Liver (tissue), 9 donors: ENCODE results near the gene BAMBI. TPM values are rescaled to one million over a fixed set of nuclear protein-coding genes. Genes with fewer than 3 reads are reported as not detected.

Source experiments
- DNase-seq: peaks from one replicate; pipeline ENCODE4 v3.0.0-alpha.2; 2017; ENCODE audit warnings: low spot score
- H3K27ac ChIP-seq, 2 donors: one replicate each; pipeline ENCODE4 v1.7.0; 2013; ENCODE audit warnings: inconsistent platforms in 2 of 2, low read length in 2 of 2, control low read depth in 1 of 2, low read depth in 1 of 2, mild to moderate bottlenecking in 1 of 2
- H3K27me3 ChIP-seq, 4 donors: one replicate each; pipeline versions ENCODE4 v1.6.1 to v1.7.0; 2013; ENCODE audit warnings: low read length in 3 of 4, inconsistent platforms in 1 of 4, mild to moderate bottlenecking in 1 of 4, moderate library complexity in 1 of 4; ENCODE audit not compliant: control insufficient read depth in 4 of 4, insufficient read depth in 4 of 4
- H3K36me3 ChIP-seq, 4 donors: one replicate each; pipeline versions ENCODE4 v1.6.1 to v1.7.0; 2013; ENCODE audit warnings: low read length in 3 of 4, mild to moderate bottlenecking in 3 of 4, low read depth in 1 of 4, moderate library complexity in 1 of 4; ENCODE audit not compliant: control insufficient read depth in 4 of 4, insufficient read depth in 3 of 4
- H3K4me1 ChIP-seq, 4 donors: one replicate each; pipeline versions ENCODE4 v1.6.1 to v1.7.0; 2013; ENCODE audit warnings: low read length in 3 of 4, mild to moderate bottlenecking in 3 of 4, moderate library complexity in 1 of 4; ENCODE audit not compliant: control insufficient read depth in 4 of 4, insufficient read depth in 4 of 4
- H3K4me3 ChIP-seq, 3 donors: one replicate each; pipeline versions ENCODE4 v1.6.1 to v1.7.0; 2013; ENCODE audit warnings: low read length in 3 of 3, control low read depth in 1 of 3, low read depth in 1 of 3, mild to moderate bottlenecking in 1 of 3
- H3K9ac ChIP-seq, 2 donors: one replicate each; pipeline ENCODE4 v1.7.0; 2013; ENCODE audit warnings: low read length in 2 of 2, mild to moderate bottlenecking in 2 of 2, moderate library complexity in 2 of 2, control low read depth in 1 of 2, low read depth in 1 of 2
- H3K9me3 ChIP-seq, 4 donors: one replicate each; pipeline versions ENCODE4 v1.6.1 to v1.7.0; 2013; ENCODE audit warnings: low read length in 3 of 4; ENCODE audit not compliant: control insufficient read depth in 4 of 4
- EGR1 ChIP-seq, 2 donors: IDR thresholded peaks; 2 replicates each; pipeline ENCODE4 v1.6.1; 2016 to 2018; ENCODE audit warnings: antibody characterized with exemption in 2 of 2, low read depth in 2 of 2
- FOXA2 ChIP-seq: IDR thresholded peaks from 2 replicates; pipeline ENCODE4 v1.6.1; 2016; ENCODE audit warnings: antibody characterized with exemption
- GABPA ChIP-seq, 2 donors: IDR thresholded peaks in 1 of 2; conservative IDR thresholded peaks in 1 of 2; 2 replicates each; pipeline ENCODE4 v1.6.1; 2016; ENCODE audit warnings: antibody characterized with exemption in 2 of 2, mild to moderate bottlenecking in 1 of 2, moderate library complexity in 1 of 2
- HNF4A ChIP-seq, 2 donors: conservative IDR thresholded peaks; 2 replicates each; pipeline ENCODE4 v1.6.1; 2016; ENCODE audit warnings: antibody characterized with exemption in 2 of 2, mild to moderate bottlenecking in 2 of 2
- JUND ChIP-seq, 2 donors: IDR thresholded peaks; 2 replicates each; pipeline ENCODE4 v1.6.1; 2016; ENCODE audit warnings: antibody characterized with exemption in 2 of 2
- SP1 ChIP-seq: IDR thresholded peaks from 2 replicates; pipeline ENCODE4 v1.6.1; 2018; ENCODE audit warnings: antibody characterized with exemption, mild to moderate bottlenecking
- TAF1 ChIP-seq: conservative IDR thresholded peaks from 2 replicates; pipeline ENCODE4 v1.6.1; 2016; ENCODE audit warnings: antibody characterized with exemption, mild to moderate bottlenecking
- WGBS: extraction: QIAGEN DNeasy Blood & Tissue Kit; methylation state at CpG from one replicate; pipeline ENCODE4 v1.1.7; 2013; 5-methylcytosine and 5-hydroxymethylcytosine counted together
- polyA plus RNA-seq, 2 donors: library from polyadenylated mRNA; stranded (reverse) in 1 of 2; unstranded in 1 of 2; fragments of 200-250 nt in 1 of 2; fragments of >200 nt in 1 of 2; fragmentation: Nextera tagmentation in 1 of 2; extraction: Ambion mirVana in 1 of 2; gene quantifications; one replicate each; pipeline versions ENCODE4 v1.2.1 to v1.2.3, GENCODE V29; 2013 to 2015
- total RNA-seq, 2 donors: library from RNA; depleted of rRNA; stranded (reverse); fragments of >200 nt; gene quantifications; one replicate each; pipeline ENCODE4 v1.2.3, GENCODE V29; 2014
- TF ChIP-seq, protein P1 (sequence below): fragments of 150-350 bp; IDR thresholded peaks from 2 replicates; pipeline ENCODE4 v1.5.1; 2017; ENCODE audit warnings: improper control_type of control experiment, low read depth, low read length; ENCODE audit not compliant: missing input control
- TF ChIP-seq, protein P2 (sequence below): IDR thresholded peaks from 2 replicates; pipeline ENCODE4 v1.6.1; 2016; ENCODE audit warnings: antibody characterized with exemption
- TF ChIP-seq, protein P3 (sequence below): IDR thresholded peaks from 2 replicates; pipeline ENCODE4 v1.6.1; 2016; ENCODE audit warnings: antibody characterized with exemption
- TF ChIP-seq, protein P4 (sequence below): IDR thresholded peaks from 2 replicates; pipeline ENCODE4 v1.6.1; 2016; ENCODE audit warnings: antibody characterized with exemption, mild to moderate bottlenecking
- donor health status: healthy.
- donor health status: healthy.
- donor health status: healthy.
- donor health status: healthy.
- donor health status: healthy.

BAMBI gene
- total and polyA plus RNA-seq, 4 donors, result 4.6 to 10.6 (median 5.1) TPM

DNA sequence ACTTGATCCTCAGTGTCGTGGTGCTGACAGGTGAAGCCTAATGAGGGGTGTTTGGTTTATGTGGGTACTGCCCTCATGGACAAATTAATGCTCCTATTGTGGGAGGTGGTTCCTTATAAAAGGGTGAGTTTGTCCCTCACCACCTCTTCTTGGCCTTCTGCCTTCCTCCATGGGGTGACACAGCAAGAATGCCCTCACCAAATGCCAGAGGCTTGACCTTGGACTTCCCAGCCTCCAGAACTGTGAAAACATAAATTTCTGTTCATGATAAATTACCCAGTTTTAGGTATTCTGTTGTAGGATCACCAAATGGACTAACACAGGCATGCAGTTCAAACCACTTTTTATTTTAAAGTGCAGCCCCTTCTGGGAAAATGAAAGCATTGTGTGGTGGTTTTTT, 39.4 kb downstream of the BAMBI start:
- WGBS, result 96% methylated on average over 1 of the region's 1 CpG
- no peak overlapping the region for H3K9ac ChIP-seq
- H3K27ac ChIP-seq, result no peak overlapping the region
- H3K36me3 ChIP-seq, result no peaks in the 10 kb centered on the region
- peaks cover 0 to 3% (median under 1%) of the 10 kb centered on the region in 4 donors for H3K4me1 ChIP-seq
- no peaks in the 10 kb centered on the region for H3K9me3 ChIP-seq
- no peak overlapping the region for H3K4me3 ChIP-seq
- H3K27me3 ChIP-seq, result no peaks in the 10 kb centered on the region
- DNase-seq, result no peak
- TF ChIP-seq TAF1 (no peak), SP1 (no peak), EGR1 (IDR thresholded peaks at IDR 0.05; ENCODE audit: low read depth in 2 of 2) (no peak)
- TF ChIP-seq, protein P1, sequence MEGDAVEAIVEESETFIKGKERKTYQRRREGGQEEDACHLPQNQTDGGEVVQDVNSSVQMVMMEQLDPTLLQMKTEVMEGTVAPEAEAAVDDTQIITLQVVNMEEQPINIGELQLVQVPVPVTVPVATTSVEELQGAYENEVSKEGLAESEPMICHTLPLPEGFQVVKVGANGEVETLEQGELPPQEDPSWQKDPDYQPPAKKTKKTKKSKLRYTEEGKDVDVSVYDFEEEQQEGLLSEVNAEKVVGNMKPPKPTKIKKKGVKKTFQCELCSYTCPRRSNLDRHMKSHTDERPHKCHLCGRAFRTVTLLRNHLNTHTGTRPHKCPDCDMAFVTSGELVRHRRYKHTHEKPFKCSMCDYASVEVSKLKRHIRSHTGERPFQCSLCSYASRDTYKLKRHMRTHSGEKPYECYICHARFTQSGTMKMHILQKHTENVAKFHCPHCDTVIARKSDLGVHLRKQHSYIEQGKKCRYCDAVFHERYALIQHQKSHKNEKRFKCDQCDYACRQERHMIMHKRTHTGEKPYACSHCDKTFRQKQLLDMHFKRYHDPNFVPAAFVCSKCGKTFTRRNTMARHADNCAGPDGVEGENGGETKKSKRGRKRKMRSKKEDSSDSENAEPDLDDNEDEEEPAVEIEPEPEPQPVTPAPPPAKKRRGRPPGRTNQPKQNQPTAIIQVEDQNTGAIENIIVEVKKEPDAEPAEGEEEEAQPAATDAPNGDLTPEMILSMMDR, result no peak

DNA sequence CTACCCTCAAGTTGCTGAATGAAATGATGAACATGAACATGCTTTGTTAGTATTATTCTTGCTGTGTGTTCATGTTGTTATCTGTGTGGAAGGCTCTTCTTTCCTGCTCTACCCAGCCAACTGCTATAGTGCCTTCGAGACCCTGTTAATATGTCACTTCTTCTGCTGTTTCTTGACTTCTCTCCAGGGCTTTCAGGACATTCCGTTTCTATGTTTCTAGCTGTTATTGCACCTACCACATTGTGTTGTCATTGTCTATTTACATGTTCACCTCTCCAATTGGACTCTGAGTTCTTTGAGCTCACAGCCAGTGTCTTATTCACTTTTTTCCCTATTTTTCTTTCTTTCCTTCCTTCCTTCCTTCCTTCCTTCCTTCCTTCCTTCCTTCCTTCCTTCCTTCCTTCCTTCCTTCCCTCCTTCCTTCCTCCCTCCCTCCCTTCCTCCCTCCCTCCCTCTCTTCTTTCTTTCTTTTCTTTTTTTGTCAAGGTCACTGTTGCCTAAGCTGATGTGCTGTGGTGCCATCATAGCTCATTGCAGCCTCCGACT, 40.4 kb downstream of the BAMBI start:
- no peak for DNase-seq
- H3K4me3 ChIP-seq, result no peak overlapping the region

More for the DNA sequence above, 40.4 kb downstream of the BAMBI start:
- WGBS, result 51% methylated on average over 3 of the region's 3 CpGs
- no peaks in the 10 kb centered on the region for H3K9me3 ChIP-seq
- no peaks in the 10 kb centered on the region for H3K27me3 ChIP-seq
- peaks cover 0 to 12% (median 7%) of the 10 kb centered on the region in 4 donors for H3K4me1 ChIP-seq
- H3K36me3 ChIP-seq, result no peaks in the 10 kb centered on the region
- TF ChIP-seq, protein P2, sequence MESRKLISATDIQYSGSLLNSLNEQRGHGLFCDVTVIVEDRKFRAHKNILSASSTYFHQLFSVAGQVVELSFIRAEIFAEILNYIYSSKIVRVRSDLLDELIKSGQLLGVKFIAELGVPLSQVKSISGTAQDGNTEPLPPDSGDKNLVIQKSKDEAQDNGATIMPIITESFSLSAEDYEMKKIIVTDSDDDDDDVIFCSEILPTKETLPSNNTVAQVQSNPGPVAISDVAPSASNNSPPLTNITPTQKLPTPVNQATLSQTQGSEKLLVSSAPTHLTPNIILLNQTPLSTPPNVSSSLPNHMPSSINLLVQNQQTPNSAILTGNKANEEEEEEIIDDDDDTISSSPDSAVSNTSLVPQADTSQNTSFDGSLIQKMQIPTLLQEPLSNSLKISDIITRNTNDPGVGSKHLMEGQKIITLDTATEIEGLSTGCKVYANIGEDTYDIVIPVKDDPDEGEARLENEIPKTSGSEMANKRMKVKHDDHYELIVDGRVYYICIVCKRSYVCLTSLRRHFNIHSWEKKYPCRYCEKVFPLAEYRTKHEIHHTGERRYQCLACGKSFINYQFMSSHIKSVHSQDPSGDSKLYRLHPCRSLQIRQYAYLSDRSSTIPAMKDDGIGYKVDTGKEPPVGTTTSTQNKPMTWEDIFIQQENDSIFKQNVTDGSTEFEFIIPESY, result no peak
- TF ChIP-seq GABPA (IDR thresholded peaks at IDR 0.05 in 1 of 2, conservative IDR thresholded peaks at IDR 0.05 in 1 of 2), result no peak
- TF ChIP-seq, protein P1, result no peak
- no peak for TF ChIP-seq FOXA2
- TF ChIP-seq JUND (IDR thresholded peaks at IDR 0.05), result no peak
- TF ChIP-seq, protein P3, sequence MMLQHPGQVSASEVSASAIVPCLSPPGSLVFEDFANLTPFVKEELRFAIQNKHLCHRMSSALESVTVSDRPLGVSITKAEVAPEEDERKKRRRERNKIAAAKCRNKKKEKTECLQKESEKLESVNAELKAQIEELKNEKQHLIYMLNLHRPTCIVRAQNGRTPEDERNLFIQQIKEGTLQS, result no peak
- TF ChIP-seq, protein P4, sequence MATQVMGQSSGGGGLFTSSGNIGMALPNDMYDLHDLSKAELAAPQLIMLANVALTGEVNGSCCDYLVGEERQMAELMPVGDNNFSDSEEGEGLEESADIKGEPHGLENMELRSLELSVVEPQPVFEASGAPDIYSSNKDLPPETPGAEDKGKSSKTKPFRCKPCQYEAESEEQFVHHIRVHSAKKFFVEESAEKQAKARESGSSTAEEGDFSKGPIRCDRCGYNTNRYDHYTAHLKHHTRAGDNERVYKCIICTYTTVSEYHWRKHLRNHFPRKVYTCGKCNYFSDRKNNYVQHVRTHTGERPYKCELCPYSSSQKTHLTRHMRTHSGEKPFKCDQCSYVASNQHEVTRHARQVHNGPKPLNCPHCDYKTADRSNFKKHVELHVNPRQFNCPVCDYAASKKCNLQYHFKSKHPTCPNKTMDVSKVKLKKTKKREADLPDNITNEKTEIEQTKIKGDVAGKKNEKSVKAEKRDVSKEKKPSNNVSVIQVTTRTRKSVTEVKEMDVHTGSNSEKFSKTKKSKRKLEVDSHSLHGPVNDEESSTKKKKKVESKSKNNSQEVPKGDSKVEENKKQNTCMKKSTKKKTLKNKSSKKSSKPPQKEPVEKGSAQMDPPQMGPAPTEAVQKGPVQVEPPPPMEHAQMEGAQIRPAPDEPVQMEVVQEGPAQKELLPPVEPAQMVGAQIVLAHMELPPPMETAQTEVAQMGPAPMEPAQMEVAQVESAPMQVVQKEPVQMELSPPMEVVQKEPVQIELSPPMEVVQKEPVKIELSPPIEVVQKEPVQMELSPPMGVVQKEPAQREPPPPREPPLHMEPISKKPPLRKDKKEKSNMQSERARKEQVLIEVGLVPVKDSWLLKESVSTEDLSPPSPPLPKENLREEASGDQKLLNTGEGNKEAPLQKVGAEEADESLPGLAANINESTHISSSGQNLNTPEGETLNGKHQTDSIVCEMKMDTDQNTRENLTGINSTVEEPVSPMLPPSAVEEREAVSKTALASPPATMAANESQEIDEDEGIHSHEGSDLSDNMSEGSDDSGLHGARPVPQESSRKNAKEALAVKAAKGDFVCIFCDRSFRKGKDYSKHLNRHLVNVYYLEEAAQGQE, result no peak
- no peak for TF ChIP-seq HNF4A (conservative IDR thresholded peaks at IDR 0.05)
- no peak overlapping the region for H3K27ac ChIP-seq
- no peak overlapping the region for H3K9ac ChIP-seq
